K562 (cell line): Measurements from ENCODE around the gene SUSD3. TPM values are rescaled to one million over a fixed set of nuclear protein-coding genes. Genes with fewer than 3 reads are reported as not detected.

ENCODE experiments used
- BCOR ChIP-seq: fragments of 450-650 bp; IDR thresholded peaks from 2 replicates; pipeline ENCODE4 v1.6.1; 2016
- CREB3 ChIP-seq: fragments of 450-650 bp; conservative IDR thresholded peaks from 2 replicates; pipeline ENCODE4 v1.6.1; 2016; ENCODE audit warnings: missing genetic modification characterization, low read depth, mild to moderate bottlenecking, missing compliant biosample characterization, moderate library complexity
- EZH2 ChIP-seq: IDR thresholded peaks from 2 replicates; pipeline ENCODE4 v1.6.1; 2012; ENCODE audit warnings: low read depth, mild to moderate bottlenecking, inconsistent platforms, low read length, borderline replicate concordance
- FOXK2 ChIP-seq, 2 experiments: fragments of 450-650 bp; IDR thresholded peaks in 1 of 2; conservative IDR thresholded peaks in 1 of 2; 2 replicates each; pipeline ENCODE4 v1.6.1; 2016; ENCODE audit warnings: low read depth in 2 of 2, mild to moderate bottlenecking in 1 of 2
- HNRNPL ChIP-seq: fragments of 200-400 bp; formaldehyde crosslinking; IDR thresholded peaks from 2 replicates; pipeline ENCODE4 v1.6.1; 2017; ENCODE audit warnings: low read depth, mild to moderate bottlenecking, low read length
- KDM2B ChIP-seq: fragments of 250-450 bp; sonication (Bioruptor Pico); IDR thresholded peaks from 2 replicates; pipeline ENCODE4 v1.8.0; 2021; ENCODE audit warnings: mild to moderate bottlenecking, moderate library complexity
- NRF1 ChIP-seq, 2 experiments: fragments of 450-650 bp; IDR thresholded peaks in 1 of 2; conservative IDR thresholded peaks in 1 of 2; 2 replicates each; pipeline ENCODE4 v1.6.1; 2014; ENCODE audit warnings: mild to moderate bottlenecking in 2 of 2
- PRDM10 ChIP-seq: fragments of 450-650 bp; IDR thresholded peaks from 2 replicates; pipeline ENCODE4 v1.6.1; 2018; ENCODE audit not compliant: partially characterized antibody
- RCOR1 ChIP-seq, 2 experiments: IDR thresholded peaks; 2 replicates each; pipeline ENCODE4 v1.6.1; 2012; ENCODE audit warnings: low read depth in 2 of 2, low read length in 2 of 2, borderline replicate concordance in 1 of 2, improper control_type of control experiment in 1 of 2
- RERE ChIP-seq: sonication (generic); formaldehyde crosslinking; IDR thresholded peaks from 2 replicates; pipeline ENCODE4 v1.8.0; 2023; ENCODE audit warnings: missing genetic modification reagents, mild to moderate bottlenecking, borderline replicate concordance
- SMAD2 ChIP-seq: fragments of 150-350 bp; IDR thresholded peaks from 2 replicates; pipeline ENCODE4 v1.6.1; 2014; ENCODE audit warnings: low read depth, mild to moderate bottlenecking, low read length
- ZBTB1 ChIP-seq: sonication (generic); formaldehyde crosslinking; IDR thresholded peaks from 2 replicates; pipeline ENCODE4 v1.8.1; 2023; ENCODE audit warnings: missing genetic modification reagents, low read depth, mild to moderate bottlenecking, borderline replicate concordance
- polyA plus RNA-seq, 8 experiments: library from polyadenylated mRNA; depleted of rRNA in 4 of 8; stranded (reverse) in 5 of 8; unstranded in 3 of 8; fragments of >200 nt; fragmentation: Nextera tagmentation in 2 of 8; fragmentation: Illumina TruSeq in 1 of 8; extraction: Ambion mirVana in 2 of 8; extraction: Trizol in 1 of 8; gene quantifications; 2 replicates each; pipeline versions ENCODE4 v1.2.1 to v1.2.3, GENCODE V29; 2011 to 2014; ENCODE audit warnings: inconsistent platforms in 1 of 8, missing spikeins in 1 of 8
- total RNA-seq, 7 experiments: library from RNA; depleted of rRNA in 6 of 7; stranded (reverse); fragments of >200 nt in 6 of 7; fragmentation: Illumina TruSeq in 2 of 7; extraction: Trizol in 2 of 7; gene quantifications; 2 replicates each; pipeline versions ENCODE4 v1.2.1 to v1.2.3, GENCODE V29; 2011 to 2021; ENCODE audit warnings: low replicate concordance in 1 of 7
- TF ChIP-seq, protein P1 (sequence below): fragments of 450-650 bp; formaldehyde crosslinking; IDR thresholded peaks from 2 replicates; pipeline ENCODE4 v1.4.0; 2020; ENCODE audit warnings: mild to moderate bottlenecking, moderate library complexity
- TF ChIP-seq, protein P2 (sequence below): sonication (generic); formaldehyde crosslinking; IDR thresholded peaks from 2 replicates; pipeline ENCODE4 v1.9.0; 2022; ENCODE audit warnings: mild to moderate bottlenecking, missing genetic modification reagents

The SUSD3 gene
- total and polyA plus RNA-seq, 9 of the 15 experiments (the other 6 are each of a cell fraction or from before 2014, with no cell fraction given), result 1.3 to 21.7 (median 11.4) TPM

DNA sequence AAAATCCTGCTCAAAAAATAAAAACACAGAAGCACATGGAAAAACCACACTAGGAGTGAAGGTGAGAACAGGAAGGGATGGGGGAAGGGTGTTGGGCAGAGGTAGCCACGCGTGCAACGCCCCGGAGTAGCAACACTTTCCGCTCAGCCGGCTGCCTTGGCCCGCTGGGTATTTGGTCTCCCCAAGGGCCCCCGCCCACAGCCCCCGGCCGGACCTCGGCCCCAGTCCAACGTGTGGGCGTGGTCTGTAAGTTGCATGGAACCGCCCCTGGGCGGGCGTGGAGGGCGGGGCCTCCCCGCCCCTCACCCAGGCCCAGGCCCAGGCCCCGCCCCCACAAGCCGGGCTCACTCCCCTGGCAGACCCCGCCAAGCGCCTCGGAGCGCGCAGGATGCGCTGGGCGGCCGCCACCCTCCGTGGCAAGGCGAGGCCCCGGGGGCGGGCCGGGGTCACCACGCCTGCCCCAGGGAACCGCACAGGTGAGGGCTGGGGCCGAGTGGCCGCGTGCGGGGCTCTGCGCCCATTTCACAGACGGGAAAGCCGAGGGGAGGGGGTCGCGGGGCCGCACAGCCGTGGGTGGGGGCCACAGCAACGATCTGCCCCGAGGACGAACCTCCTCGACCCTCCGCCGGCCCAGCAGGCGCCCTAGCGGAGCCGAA, at the start of gene SUSD3 (continued):
- no peak for TF ChIP-seq RERE
- TF ChIP-seq KDM2B (CRISPR knock-in tag), result no peak
- no peak for TF ChIP-seq EZH2
- TF ChIP-seq, protein P1, sequence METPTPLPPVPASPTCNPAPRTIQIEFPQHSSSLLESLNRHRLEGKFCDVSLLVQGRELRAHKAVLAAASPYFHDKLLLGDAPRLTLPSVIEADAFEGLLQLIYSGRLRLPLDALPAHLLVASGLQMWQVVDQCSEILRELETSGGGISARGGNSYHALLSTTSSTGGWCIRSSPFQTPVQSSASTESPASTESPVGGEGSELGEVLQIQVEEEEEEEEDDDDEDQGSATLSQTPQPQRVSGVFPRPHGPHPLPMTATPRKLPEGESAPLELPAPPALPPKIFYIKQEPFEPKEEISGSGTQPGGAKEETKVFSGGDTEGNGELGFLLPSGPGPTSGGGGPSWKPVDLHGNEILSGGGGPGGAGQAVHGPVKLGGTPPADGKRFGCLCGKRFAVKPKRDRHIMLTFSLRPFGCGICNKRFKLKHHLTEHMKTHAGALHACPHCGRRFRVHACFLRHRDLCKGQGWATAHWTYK, result 0 out of 2 replicates have a peak, but pooled peaks have one; percentile 34
- TF ChIP-seq BCOR, result peak; percentile 70
- TF ChIP-seq NRF1 (conservative IDR thresholded peaks at IDR 0.05 in 1 of 2, IDR thresholded peaks at IDR 0.05 in 1 of 2), result peak in 1 of 2 experiments; percentile 13; a peak in 3 of 4 replicates
- TF ChIP-seq PRDM10, result no peak
- TF ChIP-seq RCOR1 (IDR thresholded peaks at IDR 0.05; ENCODE audit: borderline replicate concordance in 1 of 2, low read depth in 2 of 2, low read length in 2 of 2), result peak in 1 of 2 experiments; percentile 72; a peak in 2 of 4 replicates
- TF ChIP-seq SMAD2, result no peak
- TF ChIP-seq, protein P2, sequence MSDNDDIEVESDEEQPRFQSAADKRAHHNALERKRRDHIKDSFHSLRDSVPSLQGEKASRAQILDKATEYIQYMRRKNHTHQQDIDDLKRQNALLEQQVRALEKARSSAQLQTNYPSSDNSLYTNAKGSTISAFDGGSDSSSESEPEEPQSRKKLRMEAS (CRISPR knock-in tag), result peak; percentile 69
- 0 out of 4 replicates have a peak, but pooled peaks have one; percentile 18 to 34 for TF ChIP-seq FOXK2 (conservative IDR thresholded peaks at IDR 0.05 in 1 of 2, IDR thresholded peaks at IDR 0.05 in 1 of 2; ENCODE audit: low read depth in 2 of 2)
- no peak for TF ChIP-seq CREB3 (tag)
- 0 out of 2 replicates have a peak, but pooled peaks have one; percentile 41 for TF ChIP-seq ZBTB1 (CRISPR knock-in tag)
- TF ChIP-seq HNRNPL, result 0 out of 2 replicates have a peak, but pooled peaks have one; percentile 61
